Panc1 (cell line): ENCODE data around the gene SHISA8. TPM values are rescaled to one million over a fixed set of nuclear protein-coding genes. Genes with fewer than 3 reads are reported as not detected.

Experiments
- ATAC-seq: fragments of 200-7000 bp; cut with Tn5 transposase; 2 replicates; pipeline ENCODE4 v1.9.1; 2020; ENCODE audit warnings: mild to moderate bottlenecking, moderate library complexity
- BruUV-seq: library from RNA; stranded (reverse); fragments of 400-500 nt; replicated peaks from 2 replicates; lab custom pipeline; 2021; lab: Mats Ljungman, UMichigan
- CTCF ChIA-PET: fragments of 300-600 bp; sonication (Branson Sonifier 250); formaldehyde crosslinking; loops from one replicate; lab custom pipeline; 2022; ENCODE audit warnings: antibody characterized with exemption; lab: Charles Lee
- POLR2A ChIA-PET: fragments of 300-600 bp; sonication (Branson Sonifier 250); formaldehyde crosslinking; loops from one replicate; lab custom pipeline; 2022; ENCODE audit warnings: antibody characterized with exemption; lab: Charles Lee
- DNase-seq: peaks from one replicate; pipeline ENCODE4 v3.0.0-alpha.2; 2010; ENCODE audit warnings: low read depth, low spot score
- H3K27ac ChIP-seq: 2 replicates; pipeline ENCODE4 v1.5.1; 2011; ENCODE audit warnings: mild to moderate bottlenecking, low read length, inconsistent platforms
- H3K27me3 ChIP-seq: fragments of 200-500 bp; sonication (Bioruptor generic); 2 replicates; pipeline ENCODE4 v1.6.0; 2014; ENCODE audit warnings: low read length, inconsistent platforms; ENCODE audit not compliant: control insufficient read depth, insufficient read depth
- H3K36me3 ChIP-seq: fragments of 200-500 bp; sonication (Bioruptor generic); 2 replicates; pipeline ENCODE4 v1.5.1; 2014; ENCODE audit warnings: inconsistent platforms, mild to moderate bottlenecking, low read length, moderate library complexity; ENCODE audit not compliant: control insufficient read depth, insufficient read depth
- H3K4me1 ChIP-seq: 2 replicates; pipeline ENCODE4 v1.5.1; 2011; ENCODE audit warnings: inconsistent platforms, mild to moderate bottlenecking, low read length, moderate library complexity; ENCODE audit not compliant: control insufficient read depth, insufficient read depth
- H3K4me3 ChIP-seq, 2 experiments: 2 replicates each; pipeline ENCODE4 v1.5.1; 2011 to 2012; ENCODE audit warnings: low read depth in 2 of 2, low read length in 2 of 2, mild to moderate bottlenecking in 2 of 2, inconsistent platforms in 1 of 2, moderate library complexity in 1 of 2
- H3K9me3 ChIP-seq: fragments of 200-500 bp; sonication (Bioruptor generic); 2 replicates; pipeline ENCODE4 v1.5.1; 2014; ENCODE audit warnings: low read depth, mild to moderate bottlenecking, inconsistent platforms, low read length, moderate library complexity; ENCODE audit not compliant: control insufficient read depth, insufficient read depth
- CTCF ChIP-seq: fragments of 450-650 bp; IDR thresholded peaks from 2 replicates; pipeline ENCODE4 v1.5.1; 2017; ENCODE audit warnings: mild to moderate bottlenecking
- POLR2AphosphoS5 ChIP-seq: IDR thresholded peaks from 2 replicates; pipeline ENCODE4 v1.6.1; 2012; ENCODE audit warnings: mild to moderate bottlenecking, low read depth, low read length, moderate library complexity
- SIN3A ChIP-seq: IDR thresholded peaks from 2 replicates; pipeline ENCODE4 v1.6.1; 2012; ENCODE audit warnings: low read depth, mild to moderate bottlenecking, low read length, moderate library complexity, borderline replicate concordance; ENCODE audit not compliant: insufficient read depth
- TCF7L2 ChIP-seq: IDR thresholded peaks from 2 replicates; pipeline ENCODE4 v1.6.1; 2011; ENCODE audit warnings: mild to moderate bottlenecking, low read depth, low read length, inconsistent platforms
- in situ Hi-C: cut with HindIII; loops from 2 replicates; pipeline ENCODE4 v1.10.0; 2016; ENCODE audit warnings: low sequenced_read_pairs, low pct_unique_long_range_greater_than_20kb
- intact Hi-C: fragments of 100-400 bp; cut with micrococcal nuclease; formaldehyde crosslinking; loops from one replicate; pipeline ENCODE4 v1.10.0; 2022; ENCODE audit not compliant: unreplicated experiment
- total RNA-seq: library from RNA; stranded (reverse); gene quantifications from one replicate; pipeline ENCODE4 v1.2.1, GENCODE V29; 2021; ENCODE audit not compliant: unreplicated experiment
- TF ChIP-seq, protein P1 (sequence below), 2 experiments: IDR thresholded peaks; 2 replicates each; pipeline ENCODE4 v1.6.1; 2011 to 2012; ENCODE audit warnings: low read depth in 2 of 2, control low read depth in 1 of 2, low read length in 1 of 2, mild to moderate bottlenecking in 1 of 2, moderate library complexity in 1 of 2; ENCODE audit not compliant: insufficient read depth in 1 of 2

SHISA8 gene
- total RNA-seq, 1 experiment from 2014 or later: 0.62 TPM

DNA sequence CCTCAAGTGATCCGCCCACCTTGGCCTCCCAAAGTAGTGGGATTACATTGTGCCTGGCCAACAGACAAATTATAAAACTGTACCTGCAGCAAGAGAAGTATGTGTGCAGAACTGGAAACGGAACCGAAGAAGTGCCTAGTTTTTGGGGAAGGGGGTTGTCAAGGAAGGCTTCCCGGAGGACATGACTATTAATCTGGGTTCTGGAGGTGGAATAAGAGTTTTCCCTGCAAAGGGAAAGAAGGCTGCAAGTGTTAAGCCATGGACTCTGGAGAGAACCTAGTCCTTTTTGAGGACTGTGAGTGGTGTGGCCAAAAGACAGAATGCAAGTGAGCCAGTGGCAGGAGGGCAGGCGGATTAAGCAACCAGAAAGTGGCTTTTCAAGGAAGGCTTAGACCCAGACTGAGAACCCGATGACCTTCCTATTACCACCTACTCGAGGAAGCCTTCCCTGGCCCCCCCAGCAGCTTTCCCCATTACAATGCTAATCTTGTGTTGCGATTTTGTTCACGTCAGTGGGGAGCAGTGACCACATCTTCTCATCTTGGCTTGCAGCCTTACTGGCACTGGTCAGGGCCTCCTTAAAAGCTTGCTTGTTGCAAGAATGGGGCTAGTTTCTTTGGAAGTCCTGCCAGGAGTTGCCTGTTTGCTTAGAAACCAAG, 48.7 kb upstream of the SHISA8 start:
- CTCF ChIA-PET: no interaction called here
- H3K27me3 ChIP-seq: no peaks in the 10 kb centered on the region
- peaks cover 5% of the 10 kb centered on the region; the same call in 1 of the 2 replicates for H3K4me1 ChIP-seq
- DNase-seq: no peak
- POLR2A ChIA-PET: no interaction called here
- H3K9me3 ChIP-seq: no peaks in the 10 kb centered on the region
- H3K27ac ChIP-seq: no peak overlapping the region
- in situ Hi-C loops (no loop called here), intact Hi-C loops (loop anchor here (10.0 kb wide), 1 partner anchor 151 kb away; no protein-coding TSS in a partner anchor)
- no peak overlapping the region for H3K4me3 ChIP-seq
- H3K36me3 ChIP-seq: no peaks in the 10 kb centered on the region
- TF ChIP-seq TCF7L2 (no peak), POLR2AphosphoS5 (no peak), CTCF (no peak), SIN3A (no peak)
- TF ChIP-seq, protein P1, sequence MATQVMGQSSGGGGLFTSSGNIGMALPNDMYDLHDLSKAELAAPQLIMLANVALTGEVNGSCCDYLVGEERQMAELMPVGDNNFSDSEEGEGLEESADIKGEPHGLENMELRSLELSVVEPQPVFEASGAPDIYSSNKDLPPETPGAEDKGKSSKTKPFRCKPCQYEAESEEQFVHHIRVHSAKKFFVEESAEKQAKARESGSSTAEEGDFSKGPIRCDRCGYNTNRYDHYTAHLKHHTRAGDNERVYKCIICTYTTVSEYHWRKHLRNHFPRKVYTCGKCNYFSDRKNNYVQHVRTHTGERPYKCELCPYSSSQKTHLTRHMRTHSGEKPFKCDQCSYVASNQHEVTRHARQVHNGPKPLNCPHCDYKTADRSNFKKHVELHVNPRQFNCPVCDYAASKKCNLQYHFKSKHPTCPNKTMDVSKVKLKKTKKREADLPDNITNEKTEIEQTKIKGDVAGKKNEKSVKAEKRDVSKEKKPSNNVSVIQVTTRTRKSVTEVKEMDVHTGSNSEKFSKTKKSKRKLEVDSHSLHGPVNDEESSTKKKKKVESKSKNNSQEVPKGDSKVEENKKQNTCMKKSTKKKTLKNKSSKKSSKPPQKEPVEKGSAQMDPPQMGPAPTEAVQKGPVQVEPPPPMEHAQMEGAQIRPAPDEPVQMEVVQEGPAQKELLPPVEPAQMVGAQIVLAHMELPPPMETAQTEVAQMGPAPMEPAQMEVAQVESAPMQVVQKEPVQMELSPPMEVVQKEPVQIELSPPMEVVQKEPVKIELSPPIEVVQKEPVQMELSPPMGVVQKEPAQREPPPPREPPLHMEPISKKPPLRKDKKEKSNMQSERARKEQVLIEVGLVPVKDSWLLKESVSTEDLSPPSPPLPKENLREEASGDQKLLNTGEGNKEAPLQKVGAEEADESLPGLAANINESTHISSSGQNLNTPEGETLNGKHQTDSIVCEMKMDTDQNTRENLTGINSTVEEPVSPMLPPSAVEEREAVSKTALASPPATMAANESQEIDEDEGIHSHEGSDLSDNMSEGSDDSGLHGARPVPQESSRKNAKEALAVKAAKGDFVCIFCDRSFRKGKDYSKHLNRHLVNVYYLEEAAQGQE (IDR thresholded peaks at IDR 0.05; ENCODE audit: insufficient read depth in 1 of 2, low read depth in 2 of 2, low read length in 1 of 2): no peak
- BruUV-seq: no TSS peak
- no peak for ATAC-seq

- H3K27me3 ChIP-seq: no peaks in the 10 kb centered on the region
- POLR2A ChIA-PET: no interaction called here
- peaks cover 5% of the 10 kb centered on the region; the same call in 1 of the 2 replicates for H3K4me1 ChIP-seq
- no TSS peak for BruUV-seq
- intact Hi-C loops (no loop called here), in situ Hi-C loops (no loop called here)
- ATAC-seq (peak; percentile 49), DNase-seq (no peak)
- H3K4me3 ChIP-seq: no peak overlapping the region
- H3K36me3 ChIP-seq: no peaks in the 10 kb centered on the region
- no peak overlapping the region for H3K27ac ChIP-seq
- H3K9me3 ChIP-seq: no peaks in the 10 kb centered on the region
- TF ChIP-seq CTCF: no peak; the same call in none of the 2 replicates
- no peak for TF ChIP-seq POLR2AphosphoS5
- TF ChIP-seq TCF7L2: no peak
- TF ChIP-seq, protein P1 (IDR thresholded peaks at IDR 0.05; ENCODE audit: insufficient read depth in 1 of 2, low read depth in 2 of 2, low read length in 1 of 2): no peak
- no peak for TF ChIP-seq SIN3A
- CTCF ChIA-PET: interaction anchor here (0.6 kb wide), 1 partner anchor 28 kb away, joined by 4 read pairs; no protein-coding TSS in a partner anchor
Measured at GRCh38 chr22:41957941-41958556, 43.2 kb upstream of the SHISA8 start.
